ENCODE data around the gene KIF1C. TPM values are rescaled to one million over a fixed set of nuclear protein-coding genes. Genes with fewer than 3 reads are reported as not detected.
"Not testable (repeated sequence)": the region's sequence is repeated elsewhere in the genome, so short reads cannot be mapped to it uniquely, and the experiment has no call there.

The KIF1C gene
- total and polyA plus RNA-seq, 2 donors (not counting 1 experiment from before 2014, with no cell fraction given), result 5.7 to 29.6 TPM

- no peaks in the 10 kb centered on the region for H3K79me2 ChIP-seq (ENCODE audit: control insufficient read depth, insufficient read depth, low read length)
- TF ChIP-seq CTCF (IDR thresholded peaks at IDR 0.05) (no peak), EZH2 (IDR thresholded peaks at IDR 0.05; ENCODE audit: borderline replicate concordance, insufficient read depth, low read depth, low read length, poor library complexity, severe bottlenecking) (no peak)
- no peak for ATAC-seq (ENCODE audit: low read depth)
- ChIA-PET CTCF (interaction anchor here (0.6 to 7.8 kb wide), 6 partner anchors 9 to 33 kb away, joined by 3 to 153 read pairs (median 13); no protein-coding TSS in a partner anchor), POLR2A (interaction anchor here (0.7 to 1.0 kb wide), 2 partner anchors 22 to 405 kb away, joined by 3 to 5 read pairs; no protein-coding TSS in a partner anchor)
- no peak overlapping the region for H2AFZ ChIP-seq (ENCODE audit: insufficient read depth, low read depth, low read length, poor library complexity, severe bottlenecking)
- H3K9ac ChIP-seq (ENCODE audit: low read length), result no peak overlapping the region
- H3K27ac Mint-ChIP-seq, result no peak overlapping the region
- H4K20me1 ChIP-seq (ENCODE audit: control insufficient read depth, insufficient read depth, low read length, poor library complexity, severe bottlenecking), result no peaks in the 10 kb centered on the region
- H3K4me1 Mint-ChIP-seq, result peaks cover 21% of the 10 kb centered on the region
- H3K4me3 Mint-ChIP-seq, result no peak overlapping the region
- H3K27ac ChIP-seq (ENCODE audit: low read length in 2 of 2), result no peak overlapping the region
- no peak overlapping the region for H3K4me3 ChIP-seq (ENCODE audit: control extremely low read depth in 1 of 5, extremely low read depth in 1 of 5, insufficient read depth in 1 of 5, low read depth in 2 of 5, low read length in 4 of 5)
- H3K4me2 ChIP-seq (replicated peaks; ENCODE audit: low read depth, low read length, poor library complexity, severe bottlenecking), result no peak overlapping the region
- peaks cover 7 to 18% of the 10 kb centered on the region in 2 donors for H3K4me1 ChIP-seq (ENCODE audit: control insufficient read depth in 2 of 2, insufficient read depth in 2 of 2, low read length in 2 of 2)
- 100% methylated on average over 3 of the region's 5 CpGs for WGBS (ENCODE audit: insufficient coverage)
- DNase-seq, result no peak
- H3K27me3 Mint-ChIP-seq, result no peaks in the 10 kb centered on the region
- H3K9me3 Mint-ChIP-seq (ENCODE audit: insufficient read depth), result no peaks in the 10 kb centered on the region
- H3K9me3 ChIP-seq (ENCODE audit: control extremely low read depth in 1 of 3, control insufficient read depth in 2 of 3, insufficient read depth in 1 of 3, low read length in 2 of 3), result no peaks in the 10 kb centered on the region
- H3K27me3 ChIP-seq (replicated peaks in 1 of 4; ENCODE audit: control extremely low read depth in 1 of 4, control insufficient read depth in 3 of 4, insufficient read depth in 4 of 4, low read length in 3 of 4), result peaks cover 0 to 4% (median 0%) of the 10 kb centered on the region in 4 experiments
- no peaks in the 10 kb centered on the region for H3K36me3 ChIP-seq (replicated peaks in 1 of 2; ENCODE audit: control extremely low read depth in 1 of 2, control insufficient read depth in 1 of 2, extremely low read depth in 1 of 2, insufficient read depth in 2 of 2, low read length in 1 of 2)
- intact Hi-C loops (cut with micrococcal nuclease), result no loop called here
Observed at GRCh38 chr17:5027916-5028315, 30.2 kb downstream of the KIF1C start.

- not testable (repeated sequence) for H3K9me3 Mint-ChIP-seq (ENCODE audit: insufficient read depth); H4K20me1 ChIP-seq (ENCODE audit: control insufficient read depth, insufficient read depth, low read length, poor library complexity, severe bottlenecking); H3K9ac ChIP-seq (ENCODE audit: low read length); H3K36me3 ChIP-seq (replicated peaks in 1 of 2; ENCODE audit: control extremely low read depth in 1 of 2, control insufficient read depth in 1 of 2, extremely low read depth in 1 of 2, insufficient read depth in 2 of 2, low read length in 1 of 2); H3K27ac Mint-ChIP-seq; H3K4me3 ChIP-seq (ENCODE audit: control extremely low read depth in 1 of 5, extremely low read depth in 1 of 5, insufficient read depth in 1 of 5, low read depth in 2 of 5, low read length in 4 of 5); H2AFZ ChIP-seq (ENCODE audit: insufficient read depth, low read depth, low read length, poor library complexity, severe bottlenecking); H3K4me3 Mint-ChIP-seq; DNase-seq; H3K27ac ChIP-seq (ENCODE audit: low read length in 2 of 2); H3K9me3 ChIP-seq (ENCODE audit: control extremely low read depth in 1 of 3, control insufficient read depth in 2 of 3, insufficient read depth in 1 of 3, low read length in 2 of 3); ATAC-seq (ENCODE audit: low read depth); H3K27me3 Mint-ChIP-seq; H3K4me2 ChIP-seq (replicated peaks; ENCODE audit: low read depth, low read length, poor library complexity, severe bottlenecking); H3K79me2 ChIP-seq (ENCODE audit: control insufficient read depth, insufficient read depth, low read length)
- Histone ChIP-seq H3K27me3 (replicated peaks in 1 of 4; ENCODE audit: control extremely low read depth in 1 of 4, control insufficient read depth in 3 of 4, insufficient read depth in 4 of 4, low read length in 3 of 4) (peaks cover 0 to 16% (median 5%) of the 10 kb centered on the region in 4 experiments), H3K4me1 (ENCODE audit: control insufficient read depth in 2 of 2, insufficient read depth in 2 of 2, low read length in 2 of 2) (peaks cover 7 to 18% of the 10 kb centered on the region in 2 donors)
- no CpG with 5 or more reads among the region's 2 CpGs for WGBS (ENCODE audit: insufficient coverage)
- H3K4me1 Mint-ChIP-seq, result peaks cover 25% of the 10 kb centered on the region
- CTCF ChIA-PET, result interaction anchor here (0.7 to 7.8 kb wide), 17 partner anchors 12 to 411 kb away, joined by 3 to 153 read pairs (median 4); partner anchors contain the start of genes INCA1, SPAG7 and ZFP3
- intact Hi-C loops (cut with micrococcal nuclease), result loop anchor here (2.0 to 5.0 kb wide), 3 partner anchors 19 to 47 kb away; partner anchors contain the start of genes INCA1, KIF1C and ZFP3
- POLR2A ChIA-PET, result interaction anchor here (0.7 to 1.1 kb wide), 2 partner anchors 19 to 43 kb away, joined by 3 to 8 read pairs; partner anchors contain the start of gene CAMTA2
Observed at GRCh38 chr17:5030168-5030567, 32.4 kb downstream of the KIF1C start.
